HEK293 (cell line): ENCODE results near the gene PAK4.

Experiments used
- GFI1B ChIP-seq: fragments of 450-650 bp; formaldehyde crosslinking; IDR thresholded peaks from 2 replicates; pipeline ENCODE4 v1.5.1; 2016; ENCODE audit warnings: missing biosample characterization, missing genetic modification characterization
- GLI4 ChIP-seq: fragments of 450-650 bp; formaldehyde crosslinking; IDR thresholded peaks from 2 replicates; pipeline ENCODE4 v1.5.1; 2016; ENCODE audit warnings: missing biosample characterization, missing genetic modification characterization
- KLF9 ChIP-seq: fragments of 450-650 bp; formaldehyde crosslinking; IDR thresholded peaks from 2 replicates; pipeline ENCODE4 v1.5.1; 2016; ENCODE audit warnings: missing biosample characterization, missing genetic modification characterization, low read depth
- SP2 ChIP-seq: fragments of 450-650 bp; formaldehyde crosslinking; IDR thresholded peaks from 2 replicates; pipeline ENCODE4 v1.5.1; 2016; ENCODE audit warnings: missing biosample characterization, missing genetic modification characterization
- SP3 ChIP-seq: fragments of 450-650 bp; formaldehyde crosslinking; IDR thresholded peaks from 2 replicates; pipeline ENCODE4 v1.5.1; 2016; ENCODE audit warnings: missing biosample characterization, missing genetic modification characterization
- YY2 ChIP-seq: fragments of 450-650 bp; formaldehyde crosslinking; IDR thresholded peaks from 2 replicates; pipeline ENCODE4 v1.5.1; 2016; ENCODE audit warnings: missing biosample characterization, missing genetic modification characterization
- ZBTB17 ChIP-seq: fragments of 450-650 bp; formaldehyde crosslinking; IDR thresholded peaks from 2 replicates; pipeline ENCODE4 v1.5.1; 2016; ENCODE audit warnings: missing biosample characterization, missing genetic modification characterization
- ZBTB8A ChIP-seq: fragments of 450-650 bp; formaldehyde crosslinking; IDR thresholded peaks from 2 replicates; pipeline ENCODE4 v1.5.1; 2016; ENCODE audit warnings: missing biosample characterization, missing genetic modification characterization
- ZIC2 ChIP-seq: fragments of 450-650 bp; formaldehyde crosslinking; IDR thresholded peaks from 2 replicates; pipeline ENCODE4 v1.5.1; 2016; ENCODE audit warnings: missing biosample characterization, missing genetic modification characterization
- ZNF121 ChIP-seq: fragments of 450-650 bp; formaldehyde crosslinking; IDR thresholded peaks from 2 replicates; pipeline ENCODE4 v1.5.1; 2016; ENCODE audit warnings: missing biosample characterization, missing genetic modification characterization
- ZNF132 ChIP-seq: fragments of 450-650 bp; formaldehyde crosslinking; IDR thresholded peaks from 2 replicates; pipeline ENCODE4 v1.5.1; 2017; ENCODE audit warnings: missing biosample characterization, missing genetic modification characterization, borderline replicate concordance
- ZNF157 ChIP-seq: fragments of 450-650 bp; formaldehyde crosslinking; IDR thresholded peaks from 2 replicates; pipeline ENCODE4 v1.5.1; 2016; ENCODE audit warnings: missing biosample characterization, missing genetic modification characterization
- ZNF16 ChIP-seq: fragments of 450-650 bp; formaldehyde crosslinking; IDR thresholded peaks from 2 replicates; pipeline ENCODE4 v1.5.1; 2016; ENCODE audit warnings: low read depth, missing biosample characterization, missing genetic modification characterization
- ZNF211 ChIP-seq: fragments of 450-650 bp; formaldehyde crosslinking; IDR thresholded peaks from 2 replicates; pipeline ENCODE4 v1.5.1; 2016; ENCODE audit warnings: low read depth, missing biosample characterization, missing genetic modification characterization
- ZNF214 ChIP-seq: fragments of 450-650 bp; formaldehyde crosslinking; IDR thresholded peaks from 2 replicates; pipeline ENCODE4 v1.5.1; 2017; ENCODE audit warnings: missing biosample characterization, mild to moderate bottlenecking, missing genetic modification characterization, borderline replicate concordance
- ZNF24 ChIP-seq: fragments of 450-650 bp; formaldehyde crosslinking; IDR thresholded peaks from 2 replicates; pipeline ENCODE4 v1.5.1; 2016; ENCODE audit warnings: missing biosample characterization, missing genetic modification characterization
- ZNF473 ChIP-seq: fragments of 450-650 bp; formaldehyde crosslinking; IDR thresholded peaks from 2 replicates; pipeline ENCODE4 v1.5.1; 2017; ENCODE audit warnings: missing biosample characterization, missing genetic modification characterization
- ZNF621 ChIP-seq: fragments of 450-650 bp; formaldehyde crosslinking; IDR thresholded peaks from 2 replicates; pipeline ENCODE4 v1.5.1; 2017; ENCODE audit warnings: missing biosample characterization, missing genetic modification characterization
- ZNF677 ChIP-seq: fragments of 450-650 bp; IDR thresholded peaks from 2 replicates; pipeline ENCODE4 v1.5.0; 2018; ENCODE audit warnings: missing biosample characterization, mild to moderate bottlenecking, missing genetic modification characterization, moderate library complexity
- ZNF785 ChIP-seq: fragments of 450-650 bp; formaldehyde crosslinking; IDR thresholded peaks from 2 replicates; pipeline ENCODE4 v1.5.1; 2016; ENCODE audit warnings: missing biosample characterization, missing genetic modification characterization
- ZSCAN5A ChIP-seq: fragments of 450-650 bp; formaldehyde crosslinking; IDR thresholded peaks from 2 replicates; pipeline ENCODE4 v1.5.1; 2016; ENCODE audit warnings: missing biosample characterization, missing genetic modification characterization
- TF ChIP-seq, protein P1 (sequence below): fragments of 450-650 bp; formaldehyde crosslinking; IDR thresholded peaks from 2 replicates; pipeline ENCODE4 v1.5.1; 2016; ENCODE audit warnings: missing biosample characterization, missing genetic modification characterization, borderline replicate concordance
- TF ChIP-seq, protein P2 (sequence below): fragments of 450-650 bp; formaldehyde crosslinking; conservative IDR thresholded peaks from 2 replicates; pipeline ENCODE4 v1.5.1; 2016; ENCODE audit warnings: low read depth, missing biosample characterization, missing genetic modification characterization
- TF ChIP-seq, protein P3 (sequence below): fragments of 450-650 bp; formaldehyde crosslinking; IDR thresholded peaks from 2 replicates; pipeline ENCODE4 v1.5.1; 2017; ENCODE audit warnings: missing biosample characterization, missing genetic modification characterization
- TF ChIP-seq, protein P4 (sequence below): fragments of 450-650 bp; formaldehyde crosslinking; IDR thresholded peaks from 2 replicates; pipeline ENCODE4 v1.5.1; 2017; ENCODE audit warnings: missing biosample characterization, missing genetic modification characterization

The PAK4 gene

GRCh38 chr19:39125554-39126311, at the start of gene PAK4 (continued):
- TF ChIP-seq, protein P1, sequence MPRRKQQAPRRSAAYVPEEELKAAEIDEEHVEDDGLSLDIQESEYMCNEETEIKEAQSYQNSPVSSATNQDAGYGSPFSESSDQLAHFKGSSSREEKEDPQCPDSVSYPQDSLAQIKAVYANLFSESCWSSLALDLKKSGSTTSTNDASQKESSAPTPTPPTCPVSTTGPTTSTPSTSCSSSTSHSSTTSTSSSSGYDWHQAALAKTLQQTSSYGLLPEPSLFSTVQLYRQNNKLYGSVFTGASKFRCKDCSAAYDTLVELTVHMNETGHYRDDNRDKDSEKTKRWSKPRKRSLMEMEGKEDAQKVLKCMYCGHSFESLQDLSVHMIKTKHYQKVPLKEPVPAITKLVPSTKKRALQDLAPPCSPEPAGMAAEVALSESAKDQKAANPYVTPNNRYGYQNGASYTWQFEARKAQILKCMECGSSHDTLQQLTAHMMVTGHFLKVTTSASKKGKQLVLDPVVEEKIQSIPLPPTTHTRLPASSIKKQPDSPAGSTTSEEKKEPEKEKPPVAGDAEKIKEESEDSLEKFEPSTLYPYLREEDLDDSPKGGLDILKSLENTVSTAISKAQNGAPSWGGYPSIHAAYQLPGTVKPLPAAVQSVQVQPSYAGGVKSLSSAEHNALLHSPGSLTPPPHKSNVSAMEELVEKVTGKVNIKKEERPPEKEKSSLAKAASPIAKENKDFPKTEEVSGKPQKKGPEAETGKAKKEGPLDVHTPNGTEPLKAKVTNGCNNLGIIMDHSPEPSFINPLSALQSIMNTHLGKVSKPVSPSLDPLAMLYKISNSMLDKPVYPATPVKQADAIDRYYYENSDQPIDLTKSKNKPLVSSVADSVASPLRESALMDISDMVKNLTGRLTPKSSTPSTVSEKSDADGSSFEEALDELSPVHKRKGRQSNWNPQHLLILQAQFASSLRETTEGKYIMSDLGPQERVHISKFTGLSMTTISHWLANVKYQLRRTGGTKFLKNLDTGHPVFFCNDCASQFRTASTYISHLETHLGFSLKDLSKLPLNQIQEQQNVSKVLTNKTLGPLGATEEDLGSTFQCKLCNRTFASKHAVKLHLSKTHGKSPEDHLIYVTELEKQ (tag by site-specific recombination) = 0 out of 2 replicates have a peak, but pooled peaks have one; percentile 81
- TF ChIP-seq GLI4 = no peak
- no peak for TF ChIP-seq ZNF473 (tag by site-specific recombination)
- no peak for TF ChIP-seq ZNF621 (tag by site-specific recombination)
- peak; percentile 77 for TF ChIP-seq ZBTB8A (tag by site-specific recombination)
- peak; percentile 99 for TF ChIP-seq SP2 (tag by site-specific recombination)
- TF ChIP-seq ZSCAN5A = peak; percentile 97
- TF ChIP-seq ZBTB17 (tag by site-specific recombination) = peak; percentile 85
- TF ChIP-seq, protein P2, sequence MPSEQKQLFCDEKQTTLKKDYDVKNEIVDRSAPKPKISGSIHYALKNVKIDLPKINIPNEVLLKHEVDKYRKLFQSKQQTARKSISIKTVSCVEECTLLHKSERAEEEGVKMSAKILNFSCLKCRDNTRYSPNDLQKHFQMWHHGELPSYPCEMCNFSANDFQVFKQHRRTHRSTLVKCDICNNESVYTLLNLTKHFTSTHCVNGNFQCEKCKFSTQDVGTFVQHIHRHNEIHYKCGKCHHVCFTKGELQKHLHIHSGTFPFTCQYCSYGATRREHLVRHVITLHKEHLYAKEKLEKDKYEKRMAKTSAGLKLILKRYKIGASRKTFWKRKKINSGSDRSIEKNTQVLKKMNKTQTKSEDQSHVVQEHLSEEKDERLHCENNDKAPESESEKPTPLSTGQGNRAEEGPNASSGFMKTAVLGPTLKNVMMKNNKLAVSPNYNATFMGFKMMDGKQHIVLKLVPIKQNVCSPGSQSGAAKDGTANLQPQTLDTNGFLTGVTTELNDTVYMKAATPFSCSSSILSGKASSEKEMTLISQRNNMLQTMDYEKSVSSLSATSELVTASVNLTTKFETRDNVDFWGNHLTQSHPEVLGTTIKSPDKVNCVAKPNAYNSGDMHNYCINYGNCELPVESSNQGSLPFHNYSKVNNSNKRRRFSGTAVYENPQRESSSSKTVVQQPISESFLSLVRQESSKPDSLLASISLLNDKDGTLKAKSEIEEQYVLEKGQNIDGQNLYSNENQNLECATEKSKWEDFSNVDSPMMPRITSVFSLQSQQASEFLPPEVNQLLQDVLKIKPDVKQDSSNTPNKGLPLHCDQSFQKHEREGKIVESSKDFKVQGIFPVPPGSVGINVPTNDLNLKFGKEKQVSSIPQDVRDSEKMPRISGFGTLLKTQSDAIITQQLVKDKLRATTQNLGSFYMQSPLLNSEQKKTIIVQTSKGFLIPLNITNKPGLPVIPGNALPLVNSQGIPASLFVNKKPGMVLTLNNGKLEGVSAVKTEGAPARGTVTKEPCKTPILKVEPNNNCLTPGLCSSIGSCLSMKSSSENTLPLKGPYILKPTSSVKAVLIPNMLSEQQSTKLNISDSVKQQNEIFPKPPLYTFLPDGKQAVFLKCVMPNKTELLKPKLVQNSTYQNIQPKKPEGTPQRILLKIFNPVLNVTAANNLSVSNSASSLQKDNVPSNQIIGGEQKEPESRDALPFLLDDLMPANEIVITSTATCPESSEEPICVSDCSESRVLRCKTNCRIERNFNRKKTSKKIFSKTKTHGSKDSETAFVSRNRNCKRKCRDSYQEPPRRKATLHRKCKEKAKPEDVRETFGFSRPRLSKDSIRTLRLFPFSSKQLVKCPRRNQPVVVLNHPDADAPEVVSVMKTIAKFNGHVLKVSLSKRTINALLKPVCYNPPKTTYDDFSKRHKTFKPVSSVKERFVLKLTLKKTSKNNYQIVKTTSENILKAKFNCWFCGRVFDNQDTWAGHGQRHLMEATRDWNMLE (tag by site-specific recombination) = no peak
- TF ChIP-seq ZNF157 (tag by site-specific recombination) = peak; percentile 50; the same call in 1 of the 2 replicates
- no peak for TF ChIP-seq ZNF132
- TF ChIP-seq, protein P3, sequence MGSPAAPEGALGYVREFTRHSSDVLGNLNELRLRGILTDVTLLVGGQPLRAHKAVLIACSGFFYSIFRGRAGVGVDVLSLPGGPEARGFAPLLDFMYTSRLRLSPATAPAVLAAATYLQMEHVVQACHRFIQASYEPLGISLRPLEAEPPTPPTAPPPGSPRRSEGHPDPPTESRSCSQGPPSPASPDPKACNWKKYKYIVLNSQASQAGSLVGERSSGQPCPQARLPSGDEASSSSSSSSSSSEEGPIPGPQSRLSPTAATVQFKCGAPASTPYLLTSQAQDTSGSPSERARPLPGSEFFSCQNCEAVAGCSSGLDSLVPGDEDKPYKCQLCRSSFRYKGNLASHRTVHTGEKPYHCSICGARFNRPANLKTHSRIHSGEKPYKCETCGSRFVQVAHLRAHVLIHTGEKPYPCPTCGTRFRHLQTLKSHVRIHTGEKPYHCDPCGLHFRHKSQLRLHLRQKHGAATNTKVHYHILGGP (tag by site-specific recombination) = no peak
- no peak for TF ChIP-seq ZNF211
- TF ChIP-seq ZIC2 = no peak; the same call in 1 of the 2 replicates
- peak; percentile 98 for TF ChIP-seq YY2 (tag by site-specific recombination)
- TF ChIP-seq, protein P4, sequence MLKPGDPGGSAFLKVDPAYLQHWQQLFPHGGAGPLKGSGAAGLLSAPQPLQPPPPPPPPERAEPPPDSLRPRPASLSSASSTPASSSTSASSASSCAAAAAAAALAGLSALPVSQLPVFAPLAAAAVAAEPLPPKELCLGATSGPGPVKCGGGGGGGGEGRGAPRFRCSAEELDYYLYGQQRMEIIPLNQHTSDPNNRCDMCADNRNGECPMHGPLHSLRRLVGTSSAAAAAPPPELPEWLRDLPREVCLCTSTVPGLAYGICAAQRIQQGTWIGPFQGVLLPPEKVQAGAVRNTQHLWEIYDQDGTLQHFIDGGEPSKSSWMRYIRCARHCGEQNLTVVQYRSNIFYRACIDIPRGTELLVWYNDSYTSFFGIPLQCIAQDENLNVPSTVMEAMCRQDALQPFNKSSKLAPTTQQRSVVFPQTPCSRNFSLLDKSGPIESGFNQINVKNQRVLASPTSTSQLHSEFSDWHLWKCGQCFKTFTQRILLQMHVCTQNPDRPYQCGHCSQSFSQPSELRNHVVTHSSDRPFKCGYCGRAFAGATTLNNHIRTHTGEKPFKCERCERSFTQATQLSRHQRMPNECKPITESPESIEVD = no peak
- peak; percentile 25; the same call in 1 of the 2 replicates for TF ChIP-seq ZNF121 (tag by site-specific recombination)
- TF ChIP-seq ZNF214 (tag by site-specific recombination) = no peak
- peak; percentile 64; the same call in 1 of the 2 replicates for TF ChIP-seq ZNF24 (tag by site-specific recombination)
- peak; percentile 100 for TF ChIP-seq KLF9 (tag by site-specific recombination)
- TF ChIP-seq ZNF785 (tag by site-specific recombination) = peak; percentile 93
- TF ChIP-seq ZNF16 (tag by site-specific recombination) = no peak
- TF ChIP-seq SP3 (tag by site-specific recombination) = peak; percentile 100
- TF ChIP-seq GFI1B (tag by site-specific recombination) = peak; percentile 68; the same call in 1 of the 2 replicates
- TF ChIP-seq ZNF677 (tag by site-specific recombination) = no peak
